Sciatic nerve (tissue), 2 donors: ENCODE measurements around the gene SEZ6L2. TPM values are rescaled to one million over a fixed set of nuclear protein-coding genes. Genes with fewer than 3 reads are reported as not detected.
"Not testable (repeated sequence)": the region's sequence is repeated elsewhere in the genome, so short reads cannot be mapped to it uniquely, and the experiment has no call there.

Source experiments
- ATAC-seq: fragments of 200-7000 bp; cut with Tn5 transposase; one replicate; pipeline ENCODE4 v1.9.1; 2020; ENCODE audit warnings: mild to moderate bottlenecking, moderate library complexity
- DNase-seq: peaks from one replicate; pipeline ENCODE4 v3.0.0-alpha.2; 2020; ENCODE audit warnings: low spot score
- intact Hi-C: fragments of 100-400 bp; cut with DNase I; formaldehyde crosslinking; loops from one replicate; pipeline ENCODE4 v1.14.2; 2022
- total RNA-seq: library from RNA; stranded (reverse); fragmentation: NEBNext Ultra II Directional; extraction: Animal tissue kit (Norgen Biotek cat#: 25700); gene quantifications from one replicate; pipeline ENCODE4 v1.2.1, GENCODE V29; 2021
- donor health status: DM: no; HTN: no; CAD: no.
- donor health status: DM: no; HTN: no; CAD: no.

Gene SEZ6L2
- total RNA-seq: 3.1 TPM

GRCh38 chr16:29899516-29900101 lies at the start of gene SEZ6L2:
TSS of gene SEZ6L2 (minus strand) at chr16:29899550. CDS start at chr16:29899019, 531 bp downstream.
- ATAC-seq: peak; percentile 31
- intact Hi-C loops: loop anchor here (10.0 kb wide), 1 partner anchor 45 kb away; no protein-coding TSS in a partner anchor
- DNase-seq: peak; percentile 88

- intact Hi-C loops: no loop called here
- ATAC-seq: no peak
- no peak for DNase-seq
Measured at GRCh38 chr16:29947897-29948296, 48.5 kb upstream of the SEZ6L2 start.

GRCh38 chr16:29943846-29944799 lies 44.8 kb upstream of the SEZ6L2 start:
- no peak for DNase-seq
- peak; percentile 50 for ATAC-seq
- intact Hi-C loops: no loop called here

GRCh38 chr16:29940656-29941055 lies 41.3 kb upstream of the SEZ6L2 start:
- intact Hi-C loops: no loop called here
- ATAC-seq (no peak), DNase-seq (no peak)

GRCh38 chr16:29931750-29932149 lies 32.4 kb upstream of the SEZ6L2 start:
- intact Hi-C loops, DNase-seq, ATAC-seq: not testable (repeated sequence)

- DNase-seq: no peak
- intact Hi-C loops: loop anchor here (10.0 kb wide), 1 partner anchor 78 kb away; no protein-coding TSS in a partner anchor
- no peak for ATAC-seq
Measured at GRCh38 chr16:29927070-29927905, 27.9 kb upstream of the SEZ6L2 start.

- intact Hi-C loops: loop anchor here (10.0 kb wide), 1 partner anchor 78 kb away; no protein-coding TSS in a partner anchor
- ATAC-seq: peak; percentile 74
Measured at GRCh38 chr16:29926711-29927052, 27.3 kb upstream of the SEZ6L2 start.

GRCh38 chr16:29925781-29926710 lies 26.7 kb upstream of the SEZ6L2 start, which contains the start of gene KCTD13:
TSS of gene KCTD13 (minus strand) at chr16:29926226. CDS start at chr16:29926033, 193 bp downstream.
- intact Hi-C loops: loop anchor here (10.0 kb wide), 1 partner anchor 79 kb away; no protein-coding TSS in a partner anchor
- peak; percentile 91 for DNase-seq
- peak; percentile 99 for ATAC-seq

More at GRCh38 chr16:29926711-29927052, 27.3 kb upstream of the SEZ6L2 start:
- DNase-seq: no peak

GRCh38 chr16:29925105-29925756 lies 25.9 kb upstream of the SEZ6L2 start:
- intact Hi-C loops: loop anchor here (10.0 kb wide), 1 partner anchor 80 kb away; no protein-coding TSS in a partner anchor
- no peak for DNase-seq
- ATAC-seq: no peak

- intact Hi-C loops: loop anchor here (10.0 kb wide), 1 partner anchor 82 kb away; no protein-coding TSS in a partner anchor
- no peak for ATAC-seq
- no peak for DNase-seq
Measured at GRCh38 chr16:29922986-29923501, 23.7 kb upstream of the SEZ6L2 start.

- ATAC-seq: no peak
- intact Hi-C loops: loop anchor here (10.0 kb wide), 1 partner anchor 82 kb away; no protein-coding TSS in a partner anchor
Measured at GRCh38 chr16:29922326-29922725, 23.0 kb upstream of the SEZ6L2 start.

GRCh38 chr16:29921034-29921385 lies 21.7 kb upstream of the SEZ6L2 start:
- ATAC-seq: no peak

More at GRCh38 chr16:29922326-29922725, 23.0 kb upstream of the SEZ6L2 start:
- no peak for DNase-seq

GRCh38 chr16:29920288-29921033 lies 21.1 kb upstream of the SEZ6L2 start:
- DNase-seq (no peak), ATAC-seq (no peak)
- intact Hi-C loops: loop anchor here (10.0 kb wide), 1 partner anchor 84 kb away; no protein-coding TSS in a partner anchor

More at GRCh38 chr16:29921034-29921385, 21.7 kb upstream of the SEZ6L2 start:
- intact Hi-C loops: loop anchor here (10.0 kb wide), 1 partner anchor 84 kb away; no protein-coding TSS in a partner anchor
- DNase-seq: no peak

GRCh38 chr16:29916979-29917378 lies 17.6 kb upstream of the SEZ6L2 start:
- intact Hi-C loops: no loop called here
- no peak for DNase-seq

GRCh38 chr16:29915590-29916247 lies 16.4 kb upstream of the SEZ6L2 start:
- intact Hi-C loops: no loop called here
- ATAC-seq: no peak
- no peak for DNase-seq

More at GRCh38 chr16:29916979-29917378, 17.6 kb upstream of the SEZ6L2 start:
- ATAC-seq: no peak

- DNase-seq (no peak), ATAC-seq (no peak)
- intact Hi-C loops: no loop called here
Measured at GRCh38 chr16:29913514-29913913, 14.2 kb upstream of the SEZ6L2 start.
